GM06990 (cell line): ENCODE data around the gene XYLT2.
"Not testable (repeated sequence)": the region's sequence is repeated elsewhere in the genome, so short reads cannot be mapped to it uniquely, and the experiment has no call there.

Experiments used
- DNase-seq: peaks from one replicate; pipeline ENCODE4 v3.0.0-alpha.2; 2011; ENCODE audit not compliant: insufficient read length; ENCODE audit errors: extremely low read depth
- H3K27me3 ChIP-seq: replicated peaks from 2 replicates; pipeline ENCODE4 v1.6.0; 2011; ENCODE audit warnings: low read length; ENCODE audit not compliant: control insufficient read depth, insufficient read depth
- H3K36me3 ChIP-seq: 2 replicates; pipeline ENCODE4 v1.5.1; 2011; ENCODE audit warnings: low read length; ENCODE audit not compliant: control insufficient read depth, insufficient read depth
- H3K4me3 ChIP-seq: replicated peaks from 2 replicates; pipeline ENCODE4 v1.5.1; 2011; ENCODE audit warnings: low read depth, mild to moderate bottlenecking, control low read depth, low read length
- TF ChIP-seq, protein P1 (sequence below): IDR thresholded peaks from 2 replicates; pipeline ENCODE4 v1.5.1; 2011; ENCODE audit warnings: low read length, control low read depth, mild to moderate bottlenecking, inconsistent platforms; ENCODE audit not compliant: insufficient read depth, poor library complexity, severe bottlenecking

The XYLT2 gene

DNA sequence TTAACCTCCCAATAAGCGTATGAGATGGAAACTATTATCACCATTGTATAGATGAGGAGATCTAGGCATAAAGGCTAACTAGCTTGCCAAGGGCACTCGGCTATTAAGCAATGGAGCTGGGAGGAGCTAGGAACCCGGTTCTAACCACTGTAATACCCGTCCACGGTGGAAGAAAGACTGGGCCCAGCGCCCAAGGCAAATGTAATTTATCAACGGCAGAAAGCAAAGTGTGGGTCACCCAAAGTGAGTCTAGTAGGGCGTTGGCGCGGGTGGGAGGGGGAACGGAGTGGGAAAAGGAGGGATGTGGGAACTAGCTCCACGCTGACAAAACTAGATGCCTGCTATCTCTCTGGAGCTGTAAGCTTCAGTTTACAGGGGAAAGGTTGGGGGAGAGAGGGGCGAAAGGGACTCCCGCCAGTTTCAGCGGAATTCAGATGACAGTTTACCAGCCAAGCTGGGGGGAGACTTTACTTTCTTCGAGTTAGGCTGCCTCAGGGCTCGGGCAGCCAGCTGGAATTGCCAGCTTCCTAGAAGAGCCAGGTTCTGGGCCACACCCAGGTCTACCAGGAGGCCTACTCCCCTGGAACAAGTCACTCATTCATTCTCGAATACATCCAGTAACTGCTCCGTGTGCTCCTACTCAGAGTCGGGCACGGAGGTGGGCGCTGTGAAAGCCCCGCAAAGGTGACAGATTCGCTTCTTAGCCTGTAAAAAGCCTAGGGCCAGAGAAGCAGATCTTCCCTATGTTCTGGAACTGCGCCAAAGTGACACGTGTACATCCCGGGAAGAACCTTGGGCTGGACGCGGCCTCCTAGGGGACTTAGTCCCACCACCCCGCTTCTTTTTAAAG is 50.6 kb downstream of the XYLT2 start:
- Histone ChIP-seq H3K27me3 (no peaks in the 10 kb centered on the region), H3K4me3 (peak overlapping the region; percentile 98), H3K36me3 (peaks cover 24% of the 10 kb centered on the region)
- TF ChIP-seq, protein P1, sequence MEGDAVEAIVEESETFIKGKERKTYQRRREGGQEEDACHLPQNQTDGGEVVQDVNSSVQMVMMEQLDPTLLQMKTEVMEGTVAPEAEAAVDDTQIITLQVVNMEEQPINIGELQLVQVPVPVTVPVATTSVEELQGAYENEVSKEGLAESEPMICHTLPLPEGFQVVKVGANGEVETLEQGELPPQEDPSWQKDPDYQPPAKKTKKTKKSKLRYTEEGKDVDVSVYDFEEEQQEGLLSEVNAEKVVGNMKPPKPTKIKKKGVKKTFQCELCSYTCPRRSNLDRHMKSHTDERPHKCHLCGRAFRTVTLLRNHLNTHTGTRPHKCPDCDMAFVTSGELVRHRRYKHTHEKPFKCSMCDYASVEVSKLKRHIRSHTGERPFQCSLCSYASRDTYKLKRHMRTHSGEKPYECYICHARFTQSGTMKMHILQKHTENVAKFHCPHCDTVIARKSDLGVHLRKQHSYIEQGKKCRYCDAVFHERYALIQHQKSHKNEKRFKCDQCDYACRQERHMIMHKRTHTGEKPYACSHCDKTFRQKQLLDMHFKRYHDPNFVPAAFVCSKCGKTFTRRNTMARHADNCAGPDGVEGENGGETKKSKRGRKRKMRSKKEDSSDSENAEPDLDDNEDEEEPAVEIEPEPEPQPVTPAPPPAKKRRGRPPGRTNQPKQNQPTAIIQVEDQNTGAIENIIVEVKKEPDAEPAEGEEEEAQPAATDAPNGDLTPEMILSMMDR: no peak
- DNase-seq: peak; percentile 37

DNA sequence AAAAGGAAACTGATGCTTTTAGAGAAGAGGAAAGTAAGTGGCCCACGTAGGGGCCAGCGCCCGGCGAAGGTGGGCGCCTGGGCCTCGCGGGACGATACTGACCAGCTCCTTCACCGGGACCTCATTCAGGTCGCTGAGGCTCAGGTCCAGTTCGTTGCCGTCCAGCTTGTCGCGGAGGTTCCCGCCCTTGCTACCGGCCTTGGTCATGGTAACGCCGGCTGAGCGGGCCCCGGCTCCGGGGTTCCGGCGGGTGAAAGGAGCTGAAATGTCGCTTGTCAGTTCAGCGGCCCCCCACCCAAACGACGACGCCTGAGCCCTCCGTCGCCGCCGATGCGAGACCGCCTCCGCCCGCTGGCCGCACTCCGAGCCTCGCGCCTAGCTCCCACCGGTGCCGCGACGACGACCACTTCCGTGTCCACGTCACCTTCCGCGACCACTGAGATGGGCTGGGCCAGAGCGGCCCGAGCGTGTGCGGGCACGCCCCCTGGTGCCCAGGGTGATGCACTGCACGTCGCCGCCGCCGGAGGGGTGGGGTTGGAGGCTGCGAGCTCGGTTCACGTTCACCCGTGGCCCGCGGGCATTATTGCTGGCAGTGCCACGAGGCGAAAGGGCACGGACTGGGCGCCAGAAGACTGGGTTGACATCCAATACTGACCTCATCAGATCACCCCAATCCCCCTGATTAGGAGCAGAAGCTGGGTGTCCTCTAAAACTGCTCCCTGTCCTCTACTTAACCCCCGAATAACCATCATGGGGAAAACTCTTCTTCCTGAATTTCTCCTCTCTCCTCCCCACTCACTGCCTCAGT is 51.4 kb downstream of the XYLT2 start, which contains the start of gene LRRC59:
Gene LRRC59, minus strand, starts transcription at position 413 of the 808 bp plus-strand sequence. Its CDS starts 206 bp downstream, at position 207.
- H3K4me3 ChIP-seq: peak within 1 kb of the TSS; percentile 98
- H3K27me3 ChIP-seq: no peaks in the 10 kb centered on the region
- H3K36me3 ChIP-seq: peaks cover 17% of the 10 kb centered on the region
- DNase-seq: peak; percentile 90
- TF ChIP-seq, protein P1: peak; percentile 99

DNA sequence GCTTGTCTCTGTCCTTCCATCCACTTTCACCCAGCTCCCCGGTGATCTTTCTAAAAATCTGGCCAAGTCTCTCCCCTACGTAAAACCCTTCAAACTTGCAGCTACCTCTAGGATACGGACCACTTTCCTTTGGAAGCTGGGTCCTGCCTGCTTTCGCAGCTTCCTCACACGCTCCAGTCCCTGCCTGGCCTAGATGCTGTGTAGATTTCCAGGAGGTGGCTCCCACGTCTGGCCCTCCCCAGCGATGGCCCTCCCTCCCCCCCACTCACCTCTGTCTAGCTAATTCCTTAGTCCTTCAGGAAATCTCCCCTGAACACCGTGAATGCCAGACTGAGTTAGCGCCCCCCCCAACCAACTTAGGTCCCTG is 52.0 kb downstream of the XYLT2 start:
- Histone ChIP-seq H3K4me3 (no peak overlapping the region; the same call in 1 of the 2 replicates), H3K36me3 (peaks cover 13% of the 10 kb centered on the region), H3K27me3 (no peaks in the 10 kb centered on the region)
- TF ChIP-seq, protein P1: no peak
- DNase-seq: no peak

DNA sequence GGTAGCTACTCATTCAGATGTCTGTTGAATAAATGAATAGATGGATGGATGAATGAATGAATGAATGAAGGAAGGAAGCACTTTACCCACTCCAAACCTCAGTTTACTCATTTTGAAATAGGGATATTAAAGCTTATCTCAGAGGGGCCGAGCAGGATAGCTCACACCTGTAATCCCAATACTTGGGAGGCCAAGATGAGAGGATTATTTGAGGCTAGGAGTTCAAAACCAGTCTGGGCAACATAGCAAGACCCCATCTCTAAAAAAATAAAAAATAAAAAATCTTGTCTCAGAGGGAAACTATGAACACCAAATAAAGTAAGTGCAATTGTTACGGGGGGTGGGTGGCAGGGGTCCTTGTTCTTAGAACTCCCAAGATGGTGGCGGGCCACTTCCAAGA is 52.7 kb downstream of the XYLT2 start:
- H3K36me3 ChIP-seq, H3K4me3 ChIP-seq, H3K27me3 ChIP-seq, DNase-seq: not testable (repeated sequence)

DNA sequence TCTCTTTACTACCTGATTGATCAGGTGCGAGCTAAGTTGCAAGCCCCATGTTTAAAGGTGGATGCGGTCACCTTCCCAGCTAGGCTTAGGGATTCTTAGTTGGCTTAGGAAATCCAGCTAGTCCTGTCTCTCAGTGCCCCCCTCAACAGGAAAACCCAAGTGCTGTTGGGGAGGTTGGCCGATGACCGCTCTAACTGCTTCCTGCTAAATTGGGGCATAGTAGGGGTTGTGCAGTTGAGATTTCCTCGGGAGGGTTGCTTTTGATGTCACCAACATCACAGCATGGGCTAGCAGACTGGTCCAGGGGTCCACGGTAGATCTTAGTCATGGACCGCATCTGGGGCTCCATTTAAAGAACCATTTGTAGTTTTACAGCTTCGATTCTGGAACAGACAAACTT is 53.7 kb downstream of the XYLT2 start:
- not testable (repeated sequence) for H3K36me3 ChIP-seq, H3K27me3 ChIP-seq, DNase-seq, H3K4me3 ChIP-seq

DNA sequence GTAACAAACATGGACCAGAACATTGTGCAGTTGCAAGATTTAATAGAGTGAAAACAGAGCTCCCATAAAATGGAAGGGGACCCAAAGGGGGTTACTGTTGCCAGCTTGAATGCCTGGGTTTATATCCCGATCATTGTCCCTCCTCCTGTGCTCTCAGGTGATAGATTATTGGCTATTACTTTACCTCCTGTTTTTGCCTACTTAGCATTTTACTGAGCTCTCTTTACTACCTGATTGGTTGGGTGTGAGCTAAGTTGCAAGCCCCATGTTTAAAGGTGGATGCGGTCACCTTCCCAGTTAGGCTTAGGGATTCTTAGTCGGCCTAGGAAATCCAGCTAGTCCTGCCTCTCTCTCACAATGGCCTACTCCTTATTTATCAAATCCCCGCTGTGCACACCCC is 59.4 kb downstream of the XYLT2 start:
- DNase-seq, H3K36me3 ChIP-seq, H3K27me3 ChIP-seq, H3K4me3 ChIP-seq: not testable (repeated sequence)

DNA sequence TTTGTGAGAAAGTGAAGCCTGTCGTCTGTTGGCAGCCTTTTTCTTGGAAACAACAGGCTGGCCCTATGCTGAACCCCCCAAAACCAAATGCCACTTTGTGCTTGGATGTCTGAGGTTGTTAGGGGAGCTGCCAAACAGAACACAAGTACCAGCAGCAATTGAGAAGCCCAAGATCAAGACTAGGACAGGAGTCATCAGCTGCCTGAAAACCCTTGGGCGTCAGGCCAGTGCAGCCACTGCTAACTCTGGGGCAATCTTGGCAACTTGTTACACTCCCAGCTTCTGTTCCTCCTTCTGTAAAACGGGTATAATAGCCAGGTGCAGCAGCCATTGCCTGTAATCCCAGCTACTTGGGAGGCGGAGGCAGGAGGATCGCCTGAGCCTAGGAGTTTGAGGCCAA is 60.7 kb downstream of the XYLT2 start:
- TF ChIP-seq, protein P1: no peak

More for the DNA sequence above, 60.7 kb downstream of the XYLT2 start:
- H3K4me3 ChIP-seq: no peak overlapping the region
- no peak for DNase-seq
- no peaks in the 10 kb centered on the region; the same call in 1 of the 2 replicates for H3K27me3 ChIP-seq
- no peaks in the 10 kb centered on the region for H3K36me3 ChIP-seq
